Measurements from ENCODE around the gene WTAP. TPM values are rescaled to one million over a fixed set of nuclear protein-coding genes. Genes with fewer than 3 reads are reported as not detected.
"Not testable (repeated sequence)": the region's sequence is repeated elsewhere in the genome, so short reads cannot be mapped to it uniquely, and the experiment has no call there.

Gene WTAP
- total RNA-seq, 3 donors from 2014 or later = 81.1 to 85.8 (median 84.4) TPM

DNA sequence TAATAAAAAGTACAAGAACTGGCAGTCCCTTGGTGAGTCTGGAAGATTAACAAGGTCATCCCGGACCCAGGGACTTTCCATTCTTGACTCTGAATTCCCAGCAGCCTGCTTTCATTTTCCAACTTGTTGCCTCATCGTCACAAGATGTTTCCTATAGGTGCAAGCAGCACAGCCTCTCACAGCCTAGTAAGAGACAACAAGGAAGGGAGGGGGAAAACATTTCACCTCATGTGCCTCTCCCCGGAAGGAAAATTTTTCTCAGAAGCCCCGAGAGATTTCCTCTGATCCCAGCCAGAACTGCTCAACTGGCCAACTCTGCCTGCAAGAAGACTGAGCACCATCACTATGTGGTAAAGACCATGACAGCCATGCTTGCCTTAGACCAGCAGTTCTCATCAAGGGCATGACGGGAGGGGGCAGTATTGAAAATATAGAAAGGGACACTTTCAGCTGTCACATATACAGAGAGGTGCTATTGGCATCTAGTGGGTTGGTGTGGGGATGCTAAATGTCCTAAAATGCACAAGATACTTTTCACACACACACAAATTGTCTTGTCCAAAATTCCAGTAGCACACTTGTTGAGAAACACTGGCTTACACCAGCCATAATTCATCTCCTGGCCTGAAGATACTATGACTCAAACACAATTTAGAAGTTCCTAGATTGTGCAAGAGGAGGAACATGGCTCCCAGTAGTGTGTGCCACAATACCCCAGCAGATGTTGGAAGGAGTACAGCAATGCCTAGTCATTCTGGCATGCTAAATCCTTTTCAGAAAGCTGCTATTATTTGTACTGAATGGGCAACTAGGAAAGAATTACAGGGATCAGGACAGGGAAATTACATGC is 10.8 kb upstream of the WTAP start:
- peaks cover 5% of the 10 kb centered on the region for H3K4me1 ChIP-seq (ENCODE audit: low read depth)
- intact Hi-C loops (cut with DNase I, micrococcal nuclease) = no loop called here
- TF ChIP-seq CTCF (IDR thresholded peaks at IDR 0.05) = no peak
- no peak overlapping the region for H3K4me3 ChIP-seq
- H3K36me3 ChIP-seq (ENCODE audit: low read depth) = no peaks in the 10 kb centered on the region
- no peaks in the 10 kb centered on the region for H3K9me3 ChIP-seq
- DNase-seq = no peak
- peak; percentile 75 for ATAC-seq

DNA sequence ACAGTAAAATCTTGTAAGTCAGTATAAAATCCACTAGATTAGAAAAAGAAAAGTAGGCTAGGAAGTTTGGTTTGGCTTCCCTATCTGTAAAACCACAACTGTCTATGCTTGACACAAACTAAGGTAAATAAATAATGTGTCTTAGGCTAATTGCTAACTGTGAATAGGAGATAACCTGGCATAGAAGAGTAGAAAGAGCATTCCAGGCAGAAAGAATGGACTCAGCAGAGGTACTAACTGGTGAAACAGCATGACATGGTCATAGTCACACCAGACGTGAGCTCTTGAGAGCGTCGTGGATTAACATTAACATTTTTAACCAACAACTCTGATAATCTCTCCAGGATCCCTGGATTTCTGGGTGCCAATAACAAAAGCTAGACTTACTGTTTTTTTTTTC is 8.7 kb upstream of the WTAP start:
- H3K4me1 ChIP-seq (ENCODE audit: low read depth) = peaks cover 5% of the 10 kb centered on the region
- no peaks in the 10 kb centered on the region for H3K36me3 ChIP-seq (ENCODE audit: low read depth)
- DNase-seq (no peak), ATAC-seq (no peak)
- intact Hi-C loops (cut with DNase I, micrococcal nuclease) = no loop called here
- H3K4me3 ChIP-seq = no peak overlapping the region
- H3K9me3 ChIP-seq = no peaks in the 10 kb centered on the region
- no peak for TF ChIP-seq CTCF (IDR thresholded peaks at IDR 0.05)

DNA sequence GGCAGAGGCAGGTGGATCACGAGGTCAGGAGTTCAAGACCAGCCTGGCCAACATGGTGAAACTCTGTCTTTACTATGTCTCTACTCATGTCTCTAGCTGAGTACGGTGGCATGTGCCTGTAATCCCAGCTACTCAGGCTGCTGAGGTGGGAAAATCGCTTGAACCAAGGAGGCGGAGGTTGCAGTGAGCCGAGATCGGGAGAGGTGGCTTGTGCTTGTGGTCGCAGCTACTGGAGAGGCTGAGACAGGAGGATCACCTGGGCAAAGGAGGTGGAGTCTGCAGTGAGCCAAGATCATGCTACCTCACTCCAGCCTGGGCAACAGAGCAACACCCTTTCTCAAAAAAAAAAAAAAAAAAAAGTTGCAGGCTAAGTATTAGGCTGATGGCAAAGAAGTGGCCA is 8.0 kb upstream of the WTAP start:
- peaks cover 5% of the 10 kb centered on the region for H3K4me1 ChIP-seq (ENCODE audit: low read depth)
- TF ChIP-seq CTCF (IDR thresholded peaks at IDR 0.05) = no peak
- intact Hi-C loops (cut with DNase I, micrococcal nuclease) = no loop called here
- no peak overlapping the region for H3K4me3 ChIP-seq
- no peak for ATAC-seq
- no peak for DNase-seq
- no peaks in the 10 kb centered on the region for H3K9me3 ChIP-seq
- no peaks in the 10 kb centered on the region for H3K36me3 ChIP-seq (ENCODE audit: low read depth)

DNA sequence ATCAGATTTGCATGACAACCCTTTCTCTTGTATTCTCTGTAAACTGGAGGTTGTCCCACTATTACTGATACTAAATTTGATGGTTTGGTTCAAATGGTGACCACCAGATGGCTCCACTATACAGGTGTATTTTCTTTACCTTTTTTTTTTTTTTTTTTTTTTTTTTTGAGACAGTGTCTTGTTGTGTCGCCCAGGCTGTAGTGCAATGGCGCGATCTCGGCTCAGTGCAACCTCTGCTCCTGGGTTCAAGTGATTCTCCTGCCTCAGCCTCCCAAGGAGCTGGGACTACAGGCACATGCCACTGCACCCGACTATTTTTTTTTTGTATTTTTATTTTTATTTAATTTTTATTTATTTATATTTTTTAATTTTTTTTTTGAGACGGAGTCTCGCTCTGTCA is 6.6 kb upstream of the WTAP start:
- TF ChIP-seq CTCF (IDR thresholded peaks at IDR 0.05) = no peak
- peak; percentile 60 for ATAC-seq

DNA sequence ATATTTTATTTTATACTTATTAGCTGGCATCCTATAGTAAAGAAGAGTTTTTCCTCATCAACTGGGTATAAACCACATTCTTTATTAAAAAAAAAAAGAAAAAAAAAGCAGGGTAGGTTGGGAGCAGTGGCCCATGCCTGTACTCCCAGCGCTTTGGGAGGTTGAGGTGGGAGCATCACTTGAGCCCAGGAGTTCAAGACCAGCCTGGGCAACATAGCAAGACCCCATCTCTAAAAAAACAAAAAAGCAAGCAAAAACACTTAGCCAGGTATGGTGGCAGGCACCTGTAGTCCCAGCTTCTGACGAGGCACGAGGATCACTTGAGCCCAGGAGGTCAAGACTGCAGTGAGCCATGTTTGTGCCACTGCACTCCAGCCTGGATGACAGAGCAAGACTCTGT is 5.3 kb upstream of the WTAP start:
- H3K4me1 ChIP-seq (ENCODE audit: low read depth); intact Hi-C loops (cut with DNase I, micrococcal nuclease); H3K4me3 ChIP-seq; H3K9me3 ChIP-seq; ATAC-seq; DNase-seq; H3K36me3 ChIP-seq (ENCODE audit: low read depth): not testable (repeated sequence)

More for the DNA sequence above, 6.6 kb upstream of the WTAP start:
- Histone ChIP-seq H3K4me1 (ENCODE audit: low read depth) (no peaks in the 10 kb centered on the region), H3K9me3 (no peaks in the 10 kb centered on the region), H3K4me3 (no peak overlapping the region), H3K36me3 (ENCODE audit: low read depth) (no peaks in the 10 kb centered on the region)
- intact Hi-C loops (cut with DNase I, micrococcal nuclease) = no loop called here
- DNase-seq = peak in 1 of 3 donors; percentile 81

DNA sequence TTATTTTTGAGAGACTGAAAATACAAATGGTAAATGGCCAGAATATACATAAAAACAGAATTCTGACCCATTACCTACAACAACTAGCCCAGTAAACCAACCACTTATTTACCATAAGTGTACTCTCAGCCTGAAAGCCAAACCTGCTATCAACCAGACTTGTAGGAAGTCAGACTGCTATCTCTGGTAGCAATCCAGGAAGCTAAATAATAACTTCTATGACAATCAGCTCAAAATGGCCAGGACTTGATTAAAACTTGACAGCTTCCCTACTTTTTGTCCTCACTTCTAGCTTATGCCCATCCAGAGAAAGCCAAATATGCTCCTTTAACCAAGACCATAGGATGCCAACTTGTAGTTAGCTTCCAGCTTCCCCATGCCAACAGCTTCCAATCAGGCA is 4.7 kb upstream of the WTAP start:
- Histone ChIP-seq H3K4me3 (no peak overlapping the region), H3K36me3 (ENCODE audit: low read depth) (no peaks in the 10 kb centered on the region), H3K4me1 (ENCODE audit: low read depth) (no peaks in the 10 kb centered on the region), H3K9me3 (no peaks in the 10 kb centered on the region)
- TF ChIP-seq CTCF (IDR thresholded peaks at IDR 0.05) = no peak
- ATAC-seq = no peak
- no peak for DNase-seq
- intact Hi-C loops (cut with DNase I, micrococcal nuclease) = no loop called here
